SW480 (cell line): ENCODE measurements around the gene ANKK1.

Experiments
- DNase-seq: peaks from one replicate; pipeline ENCODE4 v3.0.0-alpha.2; 2016; ENCODE audit warnings: low spot score

The ANKK1 gene

DNA sequence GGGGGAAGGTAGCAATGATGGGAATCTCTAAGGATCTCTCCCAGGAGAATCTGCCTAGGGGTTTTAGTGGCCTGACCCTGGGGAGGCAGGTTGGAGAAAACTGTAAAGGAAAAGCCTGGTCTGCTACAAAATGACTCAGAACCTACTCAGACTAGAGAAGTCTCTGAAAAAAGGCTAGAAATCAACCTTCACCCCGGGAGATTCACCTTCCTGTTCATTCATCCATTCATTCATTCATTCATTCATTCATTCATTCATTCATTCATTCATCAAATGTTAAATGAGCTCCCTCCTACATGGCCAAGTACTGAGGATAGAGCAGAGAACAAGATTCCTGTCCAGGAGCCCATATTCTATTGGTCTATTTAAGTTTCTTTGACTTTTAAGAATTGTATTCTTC is 8.9 kb upstream of the ANKK1 start:
- no peak for DNase-seq

DNA sequence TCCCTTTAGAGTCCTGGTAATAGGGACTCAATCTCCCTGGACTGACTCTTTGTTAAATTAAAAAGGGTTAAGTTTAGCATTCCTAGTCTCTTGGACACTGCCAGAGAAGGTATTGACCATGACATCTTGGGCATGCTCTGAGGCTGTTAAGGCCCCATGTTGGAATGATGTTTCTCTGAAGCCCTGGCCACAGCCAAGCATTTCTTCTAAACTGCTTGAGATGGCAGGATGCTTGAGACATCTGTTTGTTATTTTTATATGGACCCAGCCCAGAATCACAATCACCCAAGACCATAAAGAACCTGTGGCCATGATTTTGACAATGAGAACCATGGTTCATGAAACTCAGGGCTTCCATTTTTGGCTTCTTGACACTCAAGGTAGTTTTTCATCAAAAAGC is 5.5 kb upstream of the ANKK1 start:
- no peak for DNase-seq

DNA sequence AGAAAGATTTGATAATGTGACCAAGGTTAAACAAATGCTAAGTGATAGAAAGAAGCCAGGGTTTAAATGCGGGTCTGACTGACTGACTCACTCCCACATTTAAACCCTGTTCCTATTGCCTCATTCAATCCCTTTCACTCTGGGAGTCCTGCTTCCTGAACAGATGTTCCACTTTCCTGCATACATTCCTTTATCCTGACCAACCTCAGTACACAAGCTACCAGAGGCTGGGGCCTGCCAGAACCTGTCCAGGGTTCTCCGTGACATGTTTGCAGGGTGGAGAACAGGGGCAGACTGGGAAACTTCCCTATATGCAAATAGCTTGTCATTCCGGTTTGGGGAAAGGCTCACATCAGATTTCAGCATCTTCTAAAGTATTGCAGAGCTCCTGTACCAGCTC is 3.0 kb upstream of the ANKK1 start:
- peak; percentile 89 for DNase-seq

DNA sequence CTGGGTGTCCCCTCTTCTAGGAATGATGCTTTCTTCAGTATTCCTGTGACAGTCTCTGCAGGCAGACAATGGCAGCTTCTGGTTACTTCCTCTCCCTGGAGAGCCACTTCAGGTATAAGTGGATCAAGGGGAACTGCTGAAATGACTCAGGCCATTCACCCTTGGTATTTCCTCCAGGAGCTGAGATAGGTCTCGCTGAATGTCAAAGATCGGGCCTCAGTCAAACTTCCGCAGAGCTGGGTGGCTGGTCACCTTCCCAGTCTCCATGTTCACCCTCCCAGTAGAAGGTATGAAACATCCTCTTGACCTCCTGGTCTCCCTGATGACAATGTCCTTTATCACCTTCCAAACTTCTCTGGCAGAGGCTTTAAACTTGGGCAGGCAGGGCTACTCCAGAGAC is 1.8 kb upstream of the ANKK1 start:
- DNase-seq, result no peak

DNA sequence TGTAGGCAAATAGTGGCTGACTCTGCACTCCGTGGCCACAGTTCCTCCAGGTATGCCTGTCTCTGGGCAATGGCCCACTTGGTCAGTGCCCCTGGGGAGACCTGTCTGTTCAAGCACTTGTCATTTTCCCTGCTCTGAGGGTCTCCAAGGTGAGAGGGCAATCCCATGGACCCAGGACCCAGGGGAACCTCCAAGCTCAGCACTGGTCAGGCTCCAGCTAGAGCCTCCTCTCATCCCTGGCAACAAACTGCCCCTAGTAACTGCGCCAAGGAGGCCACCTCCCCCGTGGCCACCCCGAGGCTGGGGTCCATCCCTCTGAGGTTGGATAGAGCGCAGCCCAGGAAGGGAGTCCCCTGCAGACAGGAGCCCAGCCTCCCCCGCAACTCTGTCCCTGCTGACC is 713 bp upstream of the ANKK1 start:
- DNase-seq, result no peak

DNA sequence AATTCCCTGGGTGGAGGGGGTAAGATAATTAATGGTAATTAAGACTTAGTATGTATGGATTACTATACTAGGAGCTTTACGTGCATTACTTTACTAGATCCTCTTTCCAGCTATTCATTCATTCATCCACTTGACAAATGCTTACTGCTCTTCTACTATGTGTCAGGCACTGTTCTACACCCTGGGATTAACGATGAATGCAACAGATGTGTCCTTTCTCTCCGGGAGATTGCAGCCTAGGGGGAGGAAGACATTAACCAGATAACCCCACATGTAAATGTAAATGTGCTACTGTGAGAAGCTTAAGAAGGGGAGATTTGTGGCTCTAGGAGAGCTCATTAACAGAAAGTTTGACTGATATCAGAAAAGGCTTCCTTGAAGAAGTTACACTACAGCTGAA is 1.7 kb downstream of the ANKK1 start:
- DNase-seq, result no peak

DNA sequence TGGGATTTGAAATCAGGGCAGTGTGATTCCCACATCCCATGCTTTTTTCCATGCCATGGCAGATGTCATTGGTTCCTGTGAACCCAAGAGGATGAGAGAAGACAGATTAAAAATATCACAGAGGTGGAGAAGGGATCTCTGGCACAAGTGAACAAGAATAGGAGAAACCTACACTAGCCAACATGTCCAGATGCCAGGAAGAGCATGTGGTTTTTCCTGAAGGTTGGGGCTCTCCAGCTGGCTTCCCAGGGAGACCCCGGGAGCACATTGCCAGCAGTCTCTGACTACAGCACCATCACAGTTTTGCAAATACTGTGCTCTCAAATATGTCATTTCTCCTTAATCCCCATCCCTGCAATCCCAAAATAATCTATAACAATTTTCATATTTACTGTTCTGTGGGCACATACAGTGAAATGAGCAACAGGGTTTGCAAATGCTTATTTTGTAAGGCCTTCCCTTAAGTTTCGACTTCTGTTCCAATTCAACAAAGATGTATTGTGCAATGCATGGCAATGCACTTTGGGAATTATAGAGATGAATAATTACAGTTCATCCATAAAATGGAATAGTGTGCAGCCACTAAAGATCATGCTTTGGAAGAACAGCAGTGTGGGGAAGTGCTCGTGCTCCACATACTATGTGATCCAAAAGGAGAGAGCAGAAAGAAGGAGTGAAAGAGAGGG is 4.8 kb downstream of the ANKK1 start:
- DNase-seq, result no peak

DNA sequence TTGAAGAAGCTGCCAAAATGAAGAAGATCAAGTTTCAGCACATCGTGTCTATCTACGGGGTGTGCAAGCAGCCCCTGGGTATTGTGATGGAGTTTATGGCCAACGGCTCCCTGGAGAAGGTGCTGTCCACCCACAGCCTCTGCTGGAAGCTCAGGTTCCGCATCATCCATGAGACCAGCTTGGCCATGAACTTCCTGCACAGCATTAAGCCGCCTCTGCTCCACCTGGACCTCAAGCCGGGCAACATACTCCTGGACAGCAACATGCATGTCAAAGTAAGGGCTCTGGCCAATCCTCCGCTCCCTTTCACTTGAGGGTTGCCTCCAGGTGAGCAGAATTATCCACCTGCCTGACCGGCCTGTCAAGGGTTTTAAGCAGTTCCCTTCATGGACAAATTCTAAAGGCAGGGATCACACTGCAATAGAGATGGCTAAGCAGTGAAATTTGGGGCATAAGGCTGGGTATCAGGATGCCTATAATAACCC is 6.0 kb downstream of the ANKK1 start:
- DNase-seq, result no peak

DNA sequence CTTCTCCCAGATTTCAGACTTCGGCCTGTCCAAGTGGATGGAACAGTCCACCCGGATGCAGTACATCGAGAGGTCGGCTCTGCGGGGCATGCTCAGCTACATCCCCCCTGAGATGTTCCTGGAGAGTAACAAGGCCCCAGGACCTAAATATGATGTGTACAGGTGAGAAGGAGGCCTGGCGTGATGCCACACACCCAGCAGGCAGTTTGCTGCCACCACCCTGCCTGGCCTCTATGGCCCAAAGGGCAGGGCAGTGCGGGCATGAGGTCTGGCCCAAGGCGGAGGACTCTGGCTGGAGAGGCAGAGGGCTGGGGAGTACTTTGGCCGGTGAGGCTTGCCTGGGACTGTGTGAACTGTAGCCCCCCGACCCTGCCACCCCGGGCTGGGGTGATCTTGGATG is 7.3 kb downstream of the ANKK1 start:
- DNase-seq, result no peak

DNA sequence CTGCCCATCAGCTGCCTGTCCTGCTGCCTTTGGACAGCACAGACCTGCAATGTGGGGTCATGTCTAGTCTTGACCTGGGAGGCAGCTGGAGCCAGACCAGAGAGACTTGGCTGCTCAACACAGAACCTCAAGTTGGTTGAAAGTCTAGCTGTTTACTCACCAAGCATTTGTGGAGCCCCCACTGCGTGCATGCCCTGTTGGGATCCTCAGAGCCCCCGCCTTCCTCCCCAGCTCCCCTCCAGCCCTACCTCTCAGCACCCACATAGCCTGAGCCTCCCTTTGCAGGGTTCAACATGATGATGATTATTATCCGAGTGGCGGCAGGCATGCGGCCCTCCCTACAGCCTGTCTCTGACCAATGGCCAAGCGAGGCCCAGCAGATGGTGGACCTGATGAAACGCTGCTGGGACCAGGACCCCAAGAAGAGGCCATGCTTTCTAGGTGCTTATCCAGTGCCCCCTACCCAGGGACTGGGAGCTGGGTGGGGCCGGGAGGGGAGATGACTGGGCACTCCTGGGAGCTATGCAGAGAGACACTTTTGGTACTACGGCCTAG is 8.3 kb downstream of the ANKK1 start:
- DNase-seq, result no peak

DNA sequence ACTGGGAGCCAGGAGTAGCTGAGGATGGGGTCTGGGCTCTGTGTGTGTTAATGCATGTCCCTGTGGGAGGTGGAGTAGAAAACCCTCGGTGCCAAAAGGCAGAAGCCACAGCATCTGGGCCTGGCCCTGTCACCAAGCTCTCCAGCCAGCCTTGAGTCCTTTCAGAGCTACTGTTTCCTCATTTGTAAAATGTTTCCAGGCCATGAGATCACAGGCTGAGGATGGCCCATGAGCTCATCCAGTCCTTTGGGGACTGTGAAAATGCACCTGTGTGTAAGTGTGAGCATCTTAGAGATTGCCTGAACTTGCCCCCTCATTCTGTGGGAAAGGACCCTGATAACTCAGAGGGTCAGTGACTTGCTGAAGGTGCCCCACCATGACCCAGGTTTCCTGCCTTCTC is 9.1 kb downstream of the ANKK1 start:
- no peak for DNase-seq

DNA sequence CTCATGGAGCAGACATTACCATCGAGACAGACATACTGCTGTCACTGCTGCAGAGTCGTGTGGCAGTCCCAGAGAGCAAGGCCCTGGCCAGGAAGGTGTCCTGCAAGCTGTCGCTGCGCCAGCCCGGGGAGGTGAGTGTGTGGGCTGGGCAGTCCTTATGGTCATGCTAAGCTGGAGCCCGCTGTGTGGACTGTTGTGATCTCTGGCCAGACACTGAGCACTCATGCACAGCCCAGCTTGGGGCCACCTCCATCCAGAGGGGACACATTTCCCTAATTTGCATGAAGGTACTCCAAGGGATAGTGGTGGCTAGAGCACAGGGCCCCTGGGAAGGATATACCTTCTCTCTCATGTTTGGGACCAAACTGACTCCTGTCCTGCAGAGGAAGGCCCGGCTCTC is 9.6 kb downstream of the ANKK1 start:
- DNase-seq, result no peak

DNA sequence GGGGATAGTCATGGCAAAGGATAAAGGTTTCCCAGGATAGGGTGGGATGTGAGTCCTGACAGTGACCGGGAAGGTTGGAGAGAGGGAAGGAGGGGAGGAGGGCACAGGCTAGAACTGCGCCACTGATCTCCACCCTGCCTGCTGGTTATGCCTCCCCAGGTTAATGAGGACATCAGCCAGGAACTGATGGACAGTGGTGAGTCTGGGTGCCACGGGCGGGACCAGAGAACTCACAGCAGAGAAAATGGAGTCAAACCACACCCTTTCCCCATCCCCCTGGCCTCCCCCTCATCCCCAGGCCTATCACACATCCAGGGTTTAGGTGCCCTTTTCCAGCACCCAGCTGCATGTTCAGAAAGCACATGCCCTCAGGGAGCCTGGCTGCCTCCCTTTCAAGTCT is 10.2 kb downstream of the ANKK1 start:
- DNase-seq, result no peak

DNA sequence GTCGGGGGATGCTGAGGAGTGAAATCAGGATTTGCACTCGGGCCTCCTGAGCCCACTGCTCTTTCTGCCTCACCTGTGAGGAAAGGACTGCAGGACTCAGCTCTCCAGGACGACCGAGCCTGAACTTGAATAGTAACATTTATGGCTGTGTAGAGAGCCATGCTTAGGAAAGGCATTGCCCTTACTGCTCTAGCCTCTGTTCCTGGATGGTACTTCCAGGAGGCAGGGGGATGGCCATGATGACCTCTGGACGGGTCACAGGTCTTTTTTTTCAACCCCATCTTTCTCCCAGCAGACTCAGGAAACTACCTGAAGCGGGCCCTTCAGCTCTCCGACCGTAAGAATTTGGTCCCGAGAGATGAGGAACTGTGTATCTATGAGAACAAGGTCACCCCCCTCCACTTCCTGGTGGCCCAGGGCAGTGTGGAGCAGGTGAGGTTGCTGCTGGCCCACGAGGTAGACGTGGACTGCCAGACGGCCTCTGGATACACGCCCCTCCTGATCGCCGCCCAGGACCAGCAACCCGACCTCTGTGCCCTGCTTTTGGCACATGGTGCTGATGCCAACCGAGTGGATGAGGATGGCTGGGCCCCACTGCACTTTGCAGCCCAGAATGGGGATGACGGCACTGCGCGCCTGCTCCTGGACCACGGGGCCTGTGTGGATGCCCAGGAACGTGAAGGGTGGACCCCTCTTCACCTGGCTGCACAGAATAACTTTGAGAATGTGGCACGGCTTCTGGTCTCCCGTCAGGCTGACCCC is 11.3 kb downstream of the ANKK1 start:
- DNase-seq, result no peak

DNA sequence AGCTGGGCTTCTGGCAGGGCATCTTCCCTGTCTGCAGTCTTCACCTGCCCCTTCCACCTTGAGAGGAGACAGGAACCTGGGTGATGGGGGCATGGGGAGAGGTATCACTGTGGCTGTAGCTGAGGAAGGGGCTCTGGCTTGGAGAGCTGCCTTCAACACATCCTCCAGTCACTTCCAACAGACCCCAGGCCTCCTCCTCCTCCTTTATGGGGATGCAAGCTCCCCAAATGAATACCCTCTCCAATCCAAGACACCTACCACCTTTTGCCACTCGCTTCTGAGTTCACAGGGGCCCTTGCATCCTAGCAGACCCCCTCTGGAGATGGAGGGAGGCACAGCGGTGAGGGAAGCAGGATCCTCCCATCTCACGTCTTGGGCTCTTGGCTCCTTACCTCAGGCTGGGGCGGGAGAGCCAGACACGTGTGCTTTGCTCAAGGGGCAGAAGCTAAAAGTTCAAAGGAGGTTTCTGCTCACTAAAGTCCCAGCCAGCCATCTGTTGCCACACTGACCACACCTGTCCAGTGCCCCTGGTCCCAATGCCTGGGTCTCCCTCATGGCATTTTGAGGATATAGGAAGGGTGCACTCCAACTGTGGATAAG is 13.2 kb downstream of the ANKK1 start:
- DNase-seq, result no peak

DNA sequence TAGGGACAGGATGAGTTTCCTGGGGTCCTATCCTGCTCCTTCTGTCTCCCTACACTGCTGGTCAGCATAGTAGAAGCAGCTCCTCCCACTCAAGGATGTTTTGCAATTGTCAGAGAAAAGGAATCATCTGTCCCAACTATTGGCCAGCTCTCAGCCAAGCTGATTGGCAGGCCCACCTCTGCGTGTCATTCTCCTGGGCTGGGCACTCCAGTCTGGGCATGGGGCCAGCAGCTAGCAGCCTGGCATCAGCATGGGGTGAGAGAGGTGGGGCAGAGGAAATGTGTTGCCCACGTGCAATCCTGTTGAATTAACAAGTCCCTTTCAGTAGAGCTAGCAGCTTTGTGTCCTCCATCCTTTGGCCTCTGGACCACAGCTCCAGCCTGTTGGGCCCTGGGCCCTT is 14.1 kb downstream of the ANKK1 start:
- peak; percentile 71 for DNase-seq

DNA sequence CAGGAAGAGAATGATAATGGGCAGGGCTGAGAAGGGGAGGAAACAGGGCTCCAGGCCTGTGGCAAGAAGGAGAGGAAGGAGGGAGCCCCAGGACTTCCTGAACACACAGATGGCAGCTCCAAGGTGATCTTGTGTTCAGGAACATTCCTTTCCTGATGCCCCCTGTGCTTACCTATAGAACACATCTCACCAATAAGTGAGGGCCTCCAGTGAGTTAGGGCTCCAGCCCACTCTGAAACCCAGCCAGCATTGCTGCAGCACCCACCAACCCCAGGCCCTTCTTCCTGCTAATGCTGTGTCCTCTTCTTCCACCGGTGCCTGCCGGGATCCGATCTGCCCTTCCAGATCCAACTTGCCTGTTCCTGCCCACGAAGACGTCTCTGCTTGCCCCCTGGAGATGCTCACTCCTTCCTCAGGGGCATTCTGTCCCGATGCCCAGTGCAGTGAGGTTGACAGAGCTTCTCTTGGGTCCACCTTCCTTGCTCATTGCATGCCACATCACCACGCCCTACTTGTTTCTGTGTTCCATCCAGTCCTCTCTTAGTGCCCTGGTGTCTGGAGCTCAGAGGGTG is 17.4 kb downstream of the ANKK1 start:
- no peak for DNase-seq

DNA sequence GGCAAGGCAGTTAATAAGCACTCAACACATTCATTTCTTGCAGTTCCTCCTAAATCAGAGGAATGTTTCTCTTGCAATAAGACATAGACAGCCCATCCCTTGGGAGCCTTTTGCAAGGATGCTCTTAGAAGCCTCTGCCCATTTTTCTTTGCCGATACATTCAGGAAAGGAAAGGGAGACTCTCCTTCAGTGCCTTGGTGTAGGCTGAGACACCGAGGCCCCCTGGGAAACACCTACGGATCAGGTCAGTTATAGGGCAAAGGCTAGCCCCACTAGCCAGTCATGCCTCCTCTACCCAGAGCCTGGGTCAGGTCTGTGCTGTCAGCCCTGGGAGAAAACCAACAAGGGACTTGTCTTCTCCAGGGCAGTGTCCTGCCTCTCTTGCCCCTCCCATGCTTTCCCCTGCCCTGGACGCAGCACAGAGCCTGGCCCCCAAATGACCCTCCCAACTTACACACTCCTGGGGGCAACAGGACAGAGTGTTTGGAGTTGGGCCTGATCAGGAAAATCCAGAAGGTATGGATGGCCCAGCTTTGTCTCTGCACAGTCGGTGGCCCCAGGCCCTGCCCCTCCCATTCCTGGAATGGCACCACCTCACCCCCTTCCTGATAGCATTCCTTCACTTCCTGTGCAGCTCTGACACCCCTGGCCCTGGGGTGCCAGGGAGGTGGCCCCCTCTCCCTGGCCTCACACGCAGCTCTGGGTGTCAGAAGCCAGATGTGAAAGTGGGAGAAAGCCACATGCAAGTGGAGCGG is 18.3 kb downstream of the ANKK1 start:
- DNase-seq, result no peak

DNA sequence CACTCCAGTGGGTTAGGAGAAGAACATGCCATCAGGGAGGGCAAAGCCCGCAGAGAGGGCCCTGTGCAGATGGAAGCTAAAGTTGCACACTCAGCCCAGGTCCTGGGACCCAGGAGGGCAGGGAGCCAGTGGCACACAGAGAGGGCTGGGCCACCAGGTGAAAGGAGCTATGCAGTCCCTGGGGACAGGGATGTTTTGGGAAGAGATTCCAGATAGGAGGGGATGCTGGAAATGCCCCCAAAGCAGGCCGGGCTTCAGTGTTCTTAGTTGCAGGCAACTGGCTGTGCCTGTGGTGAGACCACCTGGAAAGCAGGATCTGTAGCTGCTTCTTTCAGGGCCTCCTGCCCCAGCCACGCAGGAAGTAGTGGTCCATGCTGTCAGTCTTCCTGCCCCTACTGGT is 19.6 kb downstream of the ANKK1 start:
- no peak for DNase-seq

DNA sequence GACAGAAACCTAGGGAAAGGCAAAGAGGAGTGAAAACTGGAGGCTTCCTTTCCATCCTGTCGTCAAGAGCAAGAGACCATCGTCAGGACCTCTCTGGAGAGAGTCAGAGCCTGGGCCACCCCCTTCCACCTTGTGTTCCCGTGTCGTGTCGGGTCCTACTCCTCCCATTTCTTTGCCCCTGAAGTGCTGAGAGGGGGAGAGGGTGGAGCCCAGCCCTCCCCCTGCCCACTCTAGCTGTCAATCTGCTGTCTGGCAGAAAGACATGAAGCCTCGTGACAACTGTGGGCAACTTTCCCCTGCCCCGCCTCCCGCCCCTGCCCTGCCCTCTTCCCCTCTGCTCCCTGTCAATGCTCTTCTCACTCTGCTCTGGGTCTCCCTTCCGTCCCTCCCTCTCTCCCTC is 20.6 kb downstream of the ANKK1 start:
- no peak for DNase-seq

DNA sequence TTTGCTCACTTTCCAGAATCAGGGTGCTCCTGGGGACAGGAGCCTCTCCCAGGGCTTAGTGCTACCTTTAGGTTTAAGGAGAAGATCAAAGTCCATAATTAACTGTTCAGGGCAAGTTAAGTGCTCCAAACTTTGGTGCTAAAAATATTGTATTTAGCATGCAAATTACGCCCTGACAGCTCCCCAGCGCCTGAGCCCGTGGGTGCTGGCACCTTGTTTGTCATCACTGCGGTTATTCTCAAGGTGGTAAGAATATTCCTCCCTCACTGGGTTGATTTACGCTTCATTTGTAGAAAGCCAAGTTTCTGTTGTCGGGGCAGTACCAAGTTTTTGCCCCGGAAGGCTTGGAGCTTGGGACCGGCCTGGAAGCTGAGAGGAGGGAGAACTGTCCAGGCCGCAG is 21.3 kb downstream of the ANKK1 start:
- DNase-seq, result no peak

DNA sequence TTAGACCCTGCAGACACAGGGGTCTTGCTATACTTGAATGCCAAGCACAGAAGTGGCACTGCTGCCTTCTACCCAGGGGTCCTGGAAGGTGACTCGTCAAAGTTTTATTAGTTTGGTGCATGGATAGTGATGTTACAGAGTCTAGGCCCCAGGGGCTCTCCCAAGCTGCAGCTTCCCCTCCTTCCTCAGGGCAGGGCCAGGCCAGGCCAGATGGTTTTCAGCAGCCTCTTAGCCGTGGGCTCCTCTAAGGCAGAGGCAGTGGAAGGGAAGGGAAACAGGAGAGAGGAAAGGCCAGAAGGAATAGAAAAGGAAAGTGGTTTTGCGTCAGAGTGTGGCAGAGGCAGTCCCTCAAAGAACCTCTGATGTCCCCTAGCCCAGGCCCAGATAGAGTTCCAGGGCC is 21.9 kb downstream of the ANKK1 start:
- no peak for DNase-seq
